HG03025 (cell line): ENCODE results near the gene TAB2.
"Not testable (repeated sequence)": the region's sequence is repeated elsewhere in the genome, so short reads cannot be mapped to it uniquely, and the experiment has no call there.

ENCODE experiments used
- ATAC-seq: cut with Tn5 transposase; IDR thresholded peaks from one replicate; pipeline ENCODE4 v1.9.1; 2021; ENCODE audit warnings: mild to moderate bottlenecking, moderate library complexity; ENCODE audit not compliant: unreplicated experiment, low FRiP score

TAB2 gene

GRCh38 chr6:149455031-149455732 lies 137.7 kb downstream of the TAB2 start:
- ATAC-seq: no peak

GRCh38 chr6:149456311-149457021 lies 139.0 kb downstream of the TAB2 start:
- ATAC-seq: no peak

- no peak for ATAC-seq
Measured at GRCh38 chr6:149457316-149457884, 139.9 kb downstream of the TAB2 start.

GRCh38 chr6:149458196-149458595 lies 140.7 kb downstream of the TAB2 start:
- no peak for ATAC-seq

- ATAC-seq: no peak
Measured at GRCh38 chr6:149458806-149459205, 141.3 kb downstream of the TAB2 start.

- no peak for ATAC-seq
Measured at GRCh38 chr6:149459761-149460160, 142.2 kb downstream of the TAB2 start.

GRCh38 chr6:149460249-149460648 lies 142.7 kb downstream of the TAB2 start:
- ATAC-seq: not testable (repeated sequence)
